GM12892 (cell line): ENCODE results near the gene MMP11.

Experiments used
- POLR2A ChIP-seq: IDR thresholded peaks from 2 replicates; pipeline ENCODE4 v1.6.1; 2011; ENCODE audit warnings: low read depth, low read length, control low read depth
- POLR2AphosphoS5 ChIP-seq: IDR thresholded peaks from 2 replicates; pipeline ENCODE4 v1.6.1; 2011; ENCODE audit warnings: low read depth, low read length, control low read depth

DNA sequence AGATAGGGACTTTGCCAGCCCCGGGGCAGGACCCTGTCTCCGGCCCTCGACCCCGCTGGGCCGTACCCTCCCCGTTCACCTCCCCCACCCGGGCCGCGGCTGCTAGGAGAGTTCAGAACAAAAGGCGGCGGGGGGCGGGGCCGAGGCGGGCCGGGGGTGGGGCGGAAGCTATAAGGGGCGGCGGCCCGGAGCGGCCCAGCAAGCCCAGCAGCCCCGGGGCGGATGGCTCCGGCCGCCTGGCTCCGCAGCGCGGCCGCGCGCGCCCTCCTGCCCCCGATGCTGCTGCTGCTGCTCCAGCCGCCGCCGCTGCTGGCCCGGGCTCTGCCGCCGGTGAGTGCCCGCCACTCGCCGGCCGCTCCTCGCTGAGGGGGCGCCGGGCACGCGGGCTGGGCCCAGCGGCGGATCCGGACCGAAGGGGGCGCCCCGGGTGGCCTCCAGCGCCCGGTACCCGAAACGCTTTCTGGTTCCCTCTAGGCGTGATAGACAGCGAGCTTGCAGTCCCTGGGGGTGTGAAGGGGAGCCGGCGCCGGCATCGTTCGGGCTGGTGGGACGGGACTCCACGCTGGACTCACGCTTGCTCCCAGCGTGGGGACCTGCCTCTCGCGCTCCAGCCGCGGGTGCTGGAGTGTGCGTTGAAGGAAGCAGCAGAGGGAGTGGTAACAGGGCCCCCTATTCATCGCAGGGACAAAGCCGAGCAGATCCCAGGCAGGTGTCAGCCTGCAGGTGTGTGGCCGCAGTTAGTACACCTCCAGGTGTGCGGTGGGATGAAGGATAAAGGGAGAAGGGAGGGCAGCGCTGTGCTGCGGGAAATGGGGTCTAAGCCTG lies at the start of gene MMP11:
- TF ChIP-seq POLR2A = no peak
- TF ChIP-seq POLR2AphosphoS5 = no peak
